Measurements from ENCODE around the gene AVPR2. TPM values are rescaled to one million over a fixed set of nuclear protein-coding genes. Genes with fewer than 3 reads are reported as not detected.

The AVPR2 gene
- total and polyA plus RNA-seq, 9 of the 15 experiments (the other 6 are each of a cell fraction or from before 2014, with no cell fraction given) = not detected

GRCh38 chrX:153924149-153924861 lies 19.8 kb downstream of the AVPR2 start (continued):
- TF ChIP-seq SMC3 (conservative IDR thresholded peaks at IDR 0.05; ENCODE audit: insufficient read depth, low read depth, low read length) = 0 out of 2 replicates have a peak, but pooled peaks have one; percentile 32
- TF ChIP-seq, protein P1, sequence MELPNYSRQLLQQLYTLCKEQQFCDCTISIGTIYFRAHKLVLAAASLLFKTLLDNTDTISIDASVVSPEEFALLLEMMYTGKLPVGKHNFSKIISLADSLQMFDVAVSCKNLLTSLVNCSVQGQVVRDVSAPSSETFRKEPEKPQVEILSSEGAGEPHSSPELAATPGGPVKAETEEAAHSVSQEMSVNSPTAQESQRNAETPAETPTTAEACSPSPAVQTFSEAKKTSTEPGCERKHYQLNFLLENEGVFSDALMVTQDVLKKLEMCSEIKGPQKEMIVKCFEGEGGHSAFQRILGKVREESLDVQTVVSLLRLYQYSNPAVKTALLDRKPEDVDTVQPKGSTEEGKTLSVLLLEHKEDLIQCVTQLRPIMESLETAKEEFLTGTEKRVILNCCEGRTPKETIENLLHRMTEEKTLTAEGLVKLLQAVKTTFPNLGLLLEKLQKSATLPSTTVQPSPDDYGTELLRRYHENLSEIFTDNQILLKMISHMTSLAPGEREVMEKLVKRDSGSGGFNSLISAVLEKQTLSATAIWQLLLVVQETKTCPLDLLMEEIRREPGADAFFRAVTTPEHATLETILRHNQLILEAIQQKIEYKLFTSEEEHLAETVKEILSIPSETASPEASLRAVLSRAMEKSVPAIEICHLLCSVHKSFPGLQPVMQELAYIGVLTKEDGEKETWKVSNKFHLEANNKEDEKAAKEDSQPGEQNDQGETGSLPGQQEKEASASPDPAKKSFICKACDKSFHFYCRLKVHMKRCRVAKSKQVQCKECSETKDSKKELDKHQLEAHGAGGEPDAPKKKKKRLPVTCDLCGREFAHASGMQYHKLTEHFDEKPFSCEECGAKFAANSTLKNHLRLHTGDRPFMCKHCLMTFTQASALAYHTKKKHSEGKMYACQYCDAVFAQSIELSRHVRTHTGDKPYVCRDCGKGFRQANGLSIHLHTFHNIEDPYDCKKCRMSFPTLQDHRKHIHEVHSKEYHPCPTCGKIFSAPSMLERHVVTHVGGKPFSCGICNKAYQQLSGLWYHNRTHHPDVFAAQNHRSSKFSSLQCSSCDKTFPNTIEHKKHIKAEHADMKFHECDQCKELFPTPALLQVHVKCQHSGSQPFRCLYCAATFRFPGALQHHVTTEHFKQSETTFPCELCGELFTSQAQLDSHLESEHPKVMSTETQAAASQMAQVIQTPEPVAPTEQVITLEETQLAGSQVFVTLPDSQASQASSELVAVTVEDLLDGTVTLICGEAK (IDR thresholded peaks at IDR 0.05) = no peak
- TF ChIP-seq, protein P1 (CRISPR knock-in tag; IDR thresholded peaks at IDR 0.05) = no peak
- TF ChIP-seq PREB (CRISPR knock-in tag; IDR thresholded peaks at IDR 0.05) = no peak
- no peak for TF ChIP-seq EHMT2 (IDR thresholded peaks at IDR 0.05)
- no peak for TF ChIP-seq RUNX1 (IDR thresholded peaks at IDR 0.05; ENCODE audit: low read depth)

Data from K562 (cell line).